ENCODE data around the gene CPOX. TPM values are rescaled to one million over a fixed set of nuclear protein-coding genes. Genes with fewer than 3 reads are reported as not detected.
"Not testable (repeated sequence)": the region's sequence is repeated elsewhere in the genome, so short reads cannot be mapped to it uniquely, and the experiment has no call there.

Gene CPOX
- total RNA-seq, 1 experiment from 2014 or later = 28.8 TPM

- DNase-seq (ENCODE audit: low spot score) = no peak
These were observed 29.6 kb downstream of the CPOX start for GRCh38 chr3:98563661-98564281.

- DNase-seq (ENCODE audit: low spot score) = no peak
These were observed 31.5 kb downstream of the CPOX start for GRCh38 chr3:98561727-98562521.

DNA sequence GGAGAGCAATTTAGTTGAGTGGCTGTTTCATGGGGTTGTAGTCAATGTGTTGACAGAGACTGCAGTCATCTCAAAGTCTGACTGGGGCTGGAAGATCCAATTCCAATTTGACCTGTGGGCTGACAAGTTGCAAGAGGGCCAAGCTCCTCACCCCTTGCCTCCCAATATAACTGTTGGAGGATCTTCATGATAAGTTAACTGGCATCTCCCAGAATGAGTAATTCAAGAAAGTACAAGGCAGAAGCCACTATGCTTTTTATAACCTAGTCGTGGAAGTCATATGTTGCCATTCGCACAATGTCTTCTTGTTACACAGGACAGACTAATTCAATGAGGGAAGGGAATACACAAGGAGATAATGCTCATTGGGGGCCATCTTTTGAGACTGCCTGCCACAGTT is 32.5 kb downstream of the CPOX start:
- no peak for DNase-seq (ENCODE audit: low spot score)

DNA sequence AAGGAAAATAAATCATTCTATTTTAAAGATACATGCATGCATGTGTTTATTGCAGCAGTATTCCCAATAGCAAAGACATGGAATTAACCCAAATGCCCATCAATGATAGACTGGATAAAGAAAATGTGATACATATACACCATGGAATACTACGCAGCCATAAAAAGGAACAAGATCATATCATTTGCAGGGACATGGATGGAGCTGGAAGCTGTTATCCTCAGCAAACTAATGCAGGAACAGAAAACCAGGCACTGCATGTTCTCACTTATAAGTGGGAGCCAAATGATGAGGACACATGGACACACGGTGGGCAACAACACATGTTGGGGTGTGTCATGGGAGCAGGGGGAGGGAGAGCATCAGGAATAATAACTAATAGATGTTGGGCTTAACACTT is 33.6 kb downstream of the CPOX start:
- DNase-seq (ENCODE audit: low spot score) = not testable (repeated sequence)

- DNase-seq (ENCODE audit: low spot score) = no peak
These were observed 35.1 kb downstream of the CPOX start for GRCh38 chr3:98558100-98558827.

GRCh38 chr3:98557324-98558010 is 35.9 kb downstream of the CPOX start:
- DNase-seq (ENCODE audit: low spot score) = no peak

DNA sequence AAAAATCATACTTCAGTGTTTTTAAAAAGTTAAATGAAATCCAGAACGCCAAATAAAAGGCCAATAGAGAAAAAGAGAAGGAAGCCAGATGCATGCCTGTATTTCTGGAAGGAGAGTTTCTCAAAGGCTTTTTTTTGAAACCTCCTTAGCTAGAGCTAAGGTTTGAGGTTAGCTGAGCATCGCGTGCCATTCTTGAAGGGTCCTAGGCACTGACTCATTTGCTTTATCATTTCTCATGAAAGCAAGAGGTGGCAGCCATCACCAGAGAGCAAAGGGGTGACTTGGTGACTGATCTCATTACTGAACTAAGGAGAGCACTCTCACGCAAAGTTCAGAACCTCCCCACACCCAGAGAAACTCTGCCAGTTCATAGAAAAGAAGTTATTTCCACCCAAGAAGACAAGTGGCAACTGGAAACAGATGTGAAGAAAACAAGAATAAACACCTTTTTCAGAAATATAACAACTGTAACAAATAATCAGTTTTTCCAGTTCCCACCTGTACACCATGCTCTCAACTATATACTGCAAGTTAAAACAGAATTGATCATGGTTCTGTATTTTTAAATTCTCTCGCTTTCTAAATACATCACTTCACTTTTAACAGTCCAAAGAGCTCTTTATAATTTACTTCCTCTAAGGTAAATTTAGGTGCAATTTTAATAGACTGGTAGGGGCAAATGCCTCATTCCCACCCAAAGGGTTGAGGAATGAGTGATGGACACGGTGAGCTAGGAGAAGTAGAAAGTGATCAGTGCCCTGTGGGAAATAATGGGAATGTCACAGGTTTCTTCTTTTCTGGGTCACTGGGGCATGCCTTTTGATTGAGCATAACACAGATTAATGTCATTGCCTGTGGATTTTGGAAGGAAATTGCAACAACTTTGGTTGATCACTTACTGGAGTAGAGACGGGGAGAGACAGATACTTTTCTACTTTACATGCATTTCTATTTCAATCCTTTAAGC is 37.0 kb downstream of the CPOX start:
- DNase-seq (ENCODE audit: low spot score) = no peak

DNA sequence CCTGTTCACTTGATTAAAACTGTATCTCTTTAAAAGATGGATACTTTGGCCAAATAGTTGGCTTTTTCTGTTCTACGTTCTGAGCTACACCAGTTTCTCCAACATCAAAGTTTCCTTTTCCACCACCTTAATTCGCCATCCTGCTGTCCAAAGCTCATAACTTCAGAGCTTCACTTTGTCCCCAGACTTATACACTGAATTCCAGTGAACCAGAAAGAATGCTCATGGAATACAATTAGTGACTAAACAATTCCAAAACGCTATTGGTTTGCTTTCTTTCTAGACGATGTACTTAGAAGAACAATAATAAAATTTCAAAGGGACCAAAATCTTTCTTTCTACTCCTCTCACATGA is 38.4 kb downstream of the CPOX start:
- no peak for DNase-seq (ENCODE audit: low spot score)

DNA sequence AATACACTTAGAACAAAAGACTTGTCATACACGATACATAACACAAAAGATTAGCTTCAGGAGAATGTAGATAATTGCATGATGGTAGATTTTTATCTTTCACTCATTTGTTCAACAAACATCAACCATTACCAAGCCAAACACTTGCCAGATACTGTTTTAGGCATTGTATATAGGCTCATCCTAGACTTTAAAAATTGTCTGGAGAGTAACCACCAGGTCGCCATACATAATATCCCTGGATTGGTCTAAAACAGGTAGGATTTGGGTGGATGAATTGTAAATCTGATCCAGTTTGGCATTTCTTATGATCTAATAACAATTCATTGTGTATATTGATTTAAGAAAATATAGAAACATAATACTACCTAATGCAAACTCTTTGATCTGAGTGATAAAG is 38.8 kb downstream of the CPOX start:
- DNase-seq (ENCODE audit: low spot score) = no peak

DNA sequence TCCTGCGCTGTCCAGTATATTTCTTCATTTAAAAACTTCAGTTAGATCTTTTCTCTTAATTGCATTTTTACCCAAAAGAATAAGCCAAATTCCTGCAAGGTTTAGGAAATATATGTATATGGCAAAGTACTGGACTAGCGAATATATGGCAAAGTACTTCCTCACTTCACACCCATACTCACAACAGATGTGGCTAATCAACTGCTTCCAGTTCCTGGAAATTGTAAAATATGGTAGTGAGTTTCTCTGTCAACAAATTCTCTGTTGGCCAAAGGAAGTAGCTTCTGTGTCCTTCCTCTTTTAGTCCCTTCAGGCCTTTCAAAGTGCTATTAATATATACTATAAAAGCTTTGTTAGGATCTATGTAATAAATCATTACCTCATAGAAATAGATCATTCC is 39.7 kb downstream of the CPOX start:
- no peak for DNase-seq (ENCODE audit: low spot score)

GRCh38 chr3:98553021-98553563 is 40.3 kb downstream of the CPOX start:
- DNase-seq (ENCODE audit: low spot score) = no peak

GRCh38 chr3:98552232-98553020 is 41.0 kb downstream of the CPOX start:
- DNase-seq (ENCODE audit: low spot score) = no peak

DNA sequence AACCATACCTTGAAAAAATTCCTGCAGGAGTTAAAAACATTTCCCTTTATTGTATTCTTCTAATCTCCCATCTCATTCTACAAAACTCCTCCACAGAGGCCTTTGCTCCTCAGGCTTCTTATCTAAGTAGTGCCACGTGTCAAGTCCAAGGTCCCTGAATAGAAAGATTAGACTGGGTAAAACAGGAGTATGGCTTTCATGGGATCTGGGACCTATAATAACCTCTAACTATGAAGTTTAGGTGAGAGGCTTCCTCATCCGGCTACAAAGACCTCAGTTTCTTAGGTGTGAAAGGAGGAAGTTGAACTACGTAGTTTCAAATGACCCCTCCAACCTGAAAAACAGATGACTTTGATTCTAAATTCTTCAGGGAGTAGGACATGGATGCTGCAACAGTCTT is 41.7 kb downstream of the CPOX start:
- no peak for DNase-seq (ENCODE audit: low spot score)

GRCh38 chr3:98551236-98551635 is 42.2 kb downstream of the CPOX start:
- no peak for DNase-seq (ENCODE audit: low spot score)

DNA sequence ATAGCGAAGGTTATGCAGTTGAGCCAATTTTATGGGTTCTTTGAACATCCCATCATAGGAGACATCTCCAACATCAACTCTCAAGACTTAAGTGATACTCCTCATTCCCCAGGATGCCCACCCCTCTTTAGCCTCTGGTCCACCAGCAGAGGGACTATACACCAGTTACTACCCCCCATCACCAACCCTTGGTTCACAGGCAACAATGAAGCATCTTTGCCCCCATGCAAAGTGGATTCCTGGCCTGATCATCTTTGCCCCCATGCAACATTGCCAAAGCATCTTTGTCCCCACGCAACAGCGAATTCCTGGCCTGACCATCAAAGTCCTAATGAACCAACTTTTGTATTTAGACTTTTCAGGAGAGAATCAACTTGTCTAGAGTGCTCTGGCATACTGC is 42.6 kb downstream of the CPOX start:
- DNase-seq (ENCODE audit: low spot score) = no peak

DNA sequence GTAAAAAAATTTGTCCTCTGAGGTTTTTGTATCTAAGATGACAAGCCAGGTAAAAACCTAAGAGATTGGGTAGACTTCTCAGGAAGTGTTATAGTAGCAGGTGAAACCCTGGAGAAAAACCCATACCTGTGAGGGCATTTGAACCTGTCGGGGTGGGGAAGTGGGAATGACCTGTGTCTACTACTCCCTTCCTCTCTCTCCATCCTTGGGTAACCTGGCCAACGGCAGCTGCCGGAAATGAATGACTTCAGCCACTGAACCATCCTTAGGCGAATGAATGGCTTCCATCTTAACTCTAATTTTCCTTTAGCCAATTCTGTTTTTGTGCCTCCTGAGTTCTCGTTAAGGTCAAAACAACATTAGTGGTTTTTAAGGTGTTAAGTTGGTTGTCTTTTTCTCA is 44.9 kb downstream of the CPOX start:
- DNase-seq (ENCODE audit: low spot score) = no peak

- no peak for DNase-seq (ENCODE audit: low spot score)
These were observed 47.5 kb downstream of the CPOX start for GRCh38 chr3:98545940-98546339.

GRCh38 chr3:98542623-98543022 is 50.8 kb downstream of the CPOX start:
- no peak for DNase-seq (ENCODE audit: low spot score)

- no peak for DNase-seq (ENCODE audit: low spot score)
These were observed 51.7 kb downstream of the CPOX start for GRCh38 chr3:98541695-98542094.

DNA sequence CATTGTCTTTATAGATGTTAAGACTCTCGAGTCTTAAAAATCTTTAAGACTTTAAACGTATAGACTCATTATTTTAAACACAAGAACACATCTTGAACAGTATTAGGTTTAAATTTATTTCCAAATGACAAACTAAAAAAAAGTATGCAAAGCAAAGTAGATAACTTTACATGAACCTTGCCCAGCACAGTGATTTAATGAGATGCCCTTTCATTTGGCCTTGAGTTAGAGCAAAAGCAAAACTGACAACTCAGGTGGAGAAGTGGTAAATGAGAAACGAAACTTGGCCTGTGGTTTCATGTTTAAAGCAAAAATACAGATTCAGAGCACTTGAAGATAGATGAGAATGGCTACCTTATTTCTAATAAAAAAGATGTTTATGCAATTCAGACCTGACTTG is 53.1 kb downstream of the CPOX start:
- no peak for DNase-seq (ENCODE audit: low spot score)

Measured in HT-29 (cell line).